Ishikawa (cell line): Measurements from ENCODE around the gene GCH1.

Experiments
- CEBPB ChIP-seq: IDR thresholded peaks from 2 replicates; pipeline ENCODE4 v1.6.1; 2012
- CREB1 ChIP-seq: IDR thresholded peaks from 2 replicates; pipeline ENCODE4 v1.6.1; 2012; ENCODE audit warnings: low read depth
- EP300 ChIP-seq: IDR thresholded peaks from 2 replicates; pipeline ENCODE4 v1.6.1; 2012; ENCODE audit warnings: borderline replicate concordance
- FOXM1 ChIP-seq: IDR thresholded peaks from 2 replicates; pipeline ENCODE4 v1.6.1; 2012; ENCODE audit warnings: low read depth, borderline replicate concordance
- MAX ChIP-seq: IDR thresholded peaks from 2 replicates; pipeline ENCODE4 v1.6.1; 2012
- NFIC ChIP-seq: IDR thresholded peaks from 2 replicates; pipeline ENCODE4 v1.6.1; 2012
- RAD21 ChIP-seq: IDR thresholded peaks from 2 replicates; pipeline ENCODE4 v1.6.1; 2012; ENCODE audit warnings: low read depth
- REST ChIP-seq: IDR thresholded peaks from 2 replicates; pipeline ENCODE4 v1.6.1; 2012; ENCODE audit warnings: low read depth, mild to moderate bottlenecking
- TAF1 ChIP-seq: IDR thresholded peaks from 2 replicates; pipeline ENCODE4 v1.6.1; 2012; ENCODE audit warnings: low read depth, mild to moderate bottlenecking
- USF1 ChIP-seq: IDR thresholded peaks from 2 replicates; pipeline ENCODE4 v1.6.1; 2012
- YY1 ChIP-seq: IDR thresholded peaks from 2 replicates; pipeline ENCODE4 v1.6.1; 2012; ENCODE audit warnings: low read depth

DNA sequence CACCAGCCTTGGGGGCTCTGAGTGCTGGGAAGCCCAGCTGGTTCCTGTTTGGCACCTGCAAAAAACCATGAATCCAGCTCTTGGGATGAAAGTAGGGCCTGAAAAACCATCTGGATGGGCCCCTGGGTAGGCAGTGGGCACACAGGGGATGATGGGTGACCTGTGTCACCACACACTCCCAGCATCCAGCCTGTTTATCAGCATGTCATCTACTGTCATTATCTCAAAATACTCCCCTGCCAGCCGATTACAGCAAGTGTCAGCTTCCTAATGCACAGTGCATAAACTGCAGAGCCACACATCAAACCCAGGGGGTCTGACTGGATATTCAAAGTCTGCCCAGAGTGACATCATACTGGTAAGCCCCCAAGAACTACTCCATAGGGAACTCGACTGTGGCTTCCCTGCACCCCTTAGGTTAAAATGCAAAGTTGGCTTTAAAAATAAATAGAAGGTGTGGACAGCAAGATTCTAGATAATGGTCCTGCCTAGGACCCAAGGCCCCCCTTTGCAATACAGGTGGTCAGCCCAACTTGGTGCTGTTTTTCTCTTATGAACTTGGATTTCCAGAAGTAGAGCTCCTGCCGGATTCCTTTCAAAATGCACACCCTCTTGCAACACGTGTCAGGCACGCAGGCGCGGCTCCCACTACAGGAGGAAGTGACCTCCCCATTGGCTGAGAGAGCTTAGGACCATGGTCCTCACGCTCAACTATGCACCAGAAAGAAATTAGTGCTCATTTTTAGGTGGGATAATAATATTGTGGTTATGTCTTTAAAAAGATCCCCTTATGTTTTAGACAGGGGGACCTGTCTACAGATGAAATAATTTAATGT, 94.1 kb downstream of the GCH1 start:
- no peak for TF ChIP-seq YY1
- no peak for TF ChIP-seq MAX
- TF ChIP-seq EP300 = no peak
- no peak for TF ChIP-seq USF1
- TF ChIP-seq FOXM1 = no peak
- no peak for TF ChIP-seq RAD21
- no peak for TF ChIP-seq REST
- no peak for TF ChIP-seq CREB1
- TF ChIP-seq TAF1 = no peak
- TF ChIP-seq NFIC = no peak
- TF ChIP-seq CEBPB = no peak
